Upper lobe of right lung (tissue), 1 donor: ENCODE data around the gene PLEKHA7. TPM values are rescaled to one million over a fixed set of nuclear protein-coding genes. Genes with fewer than 3 reads are reported as not detected.

Experiments
- ATAC-seq: fragments of 200-7000 bp; cut with Tn5 transposase; one replicate; pipeline ENCODE4 v1.9.1; 2020; ENCODE audit warnings: mild to moderate bottlenecking, moderate library complexity
- DNase-seq: peaks from one replicate; pipeline ENCODE4 v3.0.0-alpha.2; 2020
- H3K27ac ChIP-seq: fragments of 200-600 bp; one replicate; pipeline ENCODE4 v1.8.0; 2022
- H3K27me3 ChIP-seq: fragments of 200-600 bp; one replicate; pipeline ENCODE4 v1.8.0; 2022; ENCODE audit warnings: mild to moderate bottlenecking
- H3K36me3 ChIP-seq: fragments of 200-600 bp; one replicate; pipeline ENCODE4 v1.8.0; 2022
- H3K4me1 ChIP-seq: fragments of 200-600 bp; one replicate; pipeline ENCODE4 v1.8.0; 2022
- H3K4me3 ChIP-seq: fragments of 200-600 bp; one replicate; pipeline ENCODE4 v1.8.0; 2022; ENCODE audit warnings: mild to moderate bottlenecking
- H3K9me3 ChIP-seq: fragments of 200-600 bp; one replicate; pipeline ENCODE4 v1.8.0; 2022
- intact Hi-C: fragments of 100-400 bp; cut with DNase I; formaldehyde crosslinking; loops from one replicate; pipeline ENCODE4 v1.11.0; 2022
- total RNA-seq: library from RNA; stranded (reverse); fragmentation: NEBNext Ultra II Directional; extraction: Animal tissue kit (Norgen Biotek cat#: 25700); gene quantifications from one replicate; pipeline ENCODE4 v1.2.1, GENCODE V29; 2021
- TF ChIP-seq, protein P1 (sequence below): fragments of 200-600 bp; IDR thresholded peaks from one replicate; pipeline ENCODE4 v1.8.0; 2022; ENCODE audit warnings: antibody characterized with exemption
- donor health status: DM: no; HTN: yes; CAD: no; lungs with severe emphysema.

PLEKHA7 gene
- total RNA-seq, 1 donor from 2014 or later, result 43.6 TPM

DNA sequence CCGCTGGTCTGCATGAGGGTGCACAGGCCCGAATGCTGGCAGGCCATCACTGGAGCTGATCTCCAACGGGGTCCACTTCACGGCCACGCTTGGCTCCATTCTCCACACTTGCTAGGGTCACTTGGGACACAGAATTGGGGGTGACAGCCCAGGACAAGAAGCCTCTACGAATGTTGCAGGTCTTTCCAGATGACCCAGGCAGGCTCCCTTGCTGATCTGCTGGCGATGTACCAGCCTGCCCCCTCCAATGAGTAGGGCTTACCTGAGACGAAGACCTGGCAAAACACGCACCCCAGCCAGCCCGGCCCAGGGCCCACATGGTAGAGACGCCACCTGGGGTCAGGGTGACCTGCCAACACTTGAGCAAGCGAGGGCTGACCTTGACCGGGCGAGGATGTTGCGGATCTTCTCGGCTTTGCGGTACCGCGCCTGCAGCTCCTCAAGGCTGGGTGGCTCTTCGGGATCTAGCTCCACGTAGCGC, 230.9 kb downstream of the PLEKHA7 start:
- TF ChIP-seq, protein P1, sequence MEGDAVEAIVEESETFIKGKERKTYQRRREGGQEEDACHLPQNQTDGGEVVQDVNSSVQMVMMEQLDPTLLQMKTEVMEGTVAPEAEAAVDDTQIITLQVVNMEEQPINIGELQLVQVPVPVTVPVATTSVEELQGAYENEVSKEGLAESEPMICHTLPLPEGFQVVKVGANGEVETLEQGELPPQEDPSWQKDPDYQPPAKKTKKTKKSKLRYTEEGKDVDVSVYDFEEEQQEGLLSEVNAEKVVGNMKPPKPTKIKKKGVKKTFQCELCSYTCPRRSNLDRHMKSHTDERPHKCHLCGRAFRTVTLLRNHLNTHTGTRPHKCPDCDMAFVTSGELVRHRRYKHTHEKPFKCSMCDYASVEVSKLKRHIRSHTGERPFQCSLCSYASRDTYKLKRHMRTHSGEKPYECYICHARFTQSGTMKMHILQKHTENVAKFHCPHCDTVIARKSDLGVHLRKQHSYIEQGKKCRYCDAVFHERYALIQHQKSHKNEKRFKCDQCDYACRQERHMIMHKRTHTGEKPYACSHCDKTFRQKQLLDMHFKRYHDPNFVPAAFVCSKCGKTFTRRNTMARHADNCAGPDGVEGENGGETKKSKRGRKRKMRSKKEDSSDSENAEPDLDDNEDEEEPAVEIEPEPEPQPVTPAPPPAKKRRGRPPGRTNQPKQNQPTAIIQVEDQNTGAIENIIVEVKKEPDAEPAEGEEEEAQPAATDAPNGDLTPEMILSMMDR, result no peak
- Histone ChIP-seq H3K9me3 (no peaks in the 10 kb centered on the region), H3K27me3 (no peaks in the 10 kb centered on the region), H3K4me3 (no peak overlapping the region), H3K36me3 (no peaks in the 10 kb centered on the region), H3K4me1 (peaks cover 14% of the 10 kb centered on the region), H3K27ac (no peak overlapping the region)
- DNase-seq (peak; percentile 56), ATAC-seq (no peak)
- intact Hi-C loops, result no loop called here

DNA sequence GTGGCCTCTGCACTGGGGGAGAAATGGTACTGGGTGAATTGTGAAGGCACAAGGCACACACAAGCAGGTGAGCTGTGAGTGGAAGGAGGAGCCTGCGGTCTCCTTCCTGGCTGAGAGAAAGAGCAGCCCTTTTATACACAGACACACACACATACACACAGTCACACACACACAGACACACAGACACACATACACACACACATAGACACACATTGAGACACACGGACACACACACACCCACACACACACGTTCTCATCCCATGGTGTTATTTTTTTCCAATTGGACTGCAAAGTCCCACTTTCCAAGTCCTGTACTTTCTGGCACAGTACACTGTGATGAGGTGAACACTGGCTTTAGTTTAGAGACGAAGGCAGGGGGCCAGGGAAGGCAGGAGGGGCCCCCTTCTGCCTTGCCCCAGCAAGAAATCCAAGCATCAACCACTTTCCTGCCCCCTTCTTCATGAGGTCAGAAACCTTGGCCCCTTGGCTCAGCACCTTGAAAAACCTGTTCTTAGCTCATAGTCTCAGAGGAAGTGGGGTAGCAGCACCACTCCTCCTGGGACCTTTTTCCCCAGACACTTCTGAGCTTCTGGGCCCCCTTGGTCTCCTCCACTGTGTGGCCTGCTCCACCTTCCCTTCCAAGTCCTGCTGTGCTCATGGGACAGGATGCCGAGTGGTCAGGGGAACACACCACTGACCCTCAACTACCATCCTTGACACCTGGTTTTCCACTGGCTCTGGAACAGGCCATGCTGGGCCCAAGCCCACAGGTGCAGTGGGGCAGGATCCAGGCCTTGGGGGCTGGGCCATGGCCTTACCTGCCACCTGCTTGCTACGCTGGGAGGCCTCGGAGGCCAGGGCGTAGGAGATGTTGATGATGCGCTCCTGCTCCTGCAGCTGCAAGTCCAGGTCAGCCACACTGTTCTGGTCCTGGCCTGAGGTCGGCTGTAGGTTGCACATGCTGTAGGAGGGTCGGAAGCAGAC, 232.0 kb downstream of the PLEKHA7 start:
- peak; percentile 3 for ATAC-seq
- H3K27me3 ChIP-seq, result no peaks in the 10 kb centered on the region
- peaks cover 7% of the 10 kb centered on the region for H3K4me1 ChIP-seq
- no peaks in the 10 kb centered on the region for H3K36me3 ChIP-seq
- intact Hi-C loops, result no loop called here
- no peak overlapping the region for H3K27ac ChIP-seq
- H3K9me3 ChIP-seq, result no peaks in the 10 kb centered on the region
- DNase-seq, result peak; percentile 57
- TF ChIP-seq, protein P1, result no peak
- no peak overlapping the region for H3K4me3 ChIP-seq

DNA sequence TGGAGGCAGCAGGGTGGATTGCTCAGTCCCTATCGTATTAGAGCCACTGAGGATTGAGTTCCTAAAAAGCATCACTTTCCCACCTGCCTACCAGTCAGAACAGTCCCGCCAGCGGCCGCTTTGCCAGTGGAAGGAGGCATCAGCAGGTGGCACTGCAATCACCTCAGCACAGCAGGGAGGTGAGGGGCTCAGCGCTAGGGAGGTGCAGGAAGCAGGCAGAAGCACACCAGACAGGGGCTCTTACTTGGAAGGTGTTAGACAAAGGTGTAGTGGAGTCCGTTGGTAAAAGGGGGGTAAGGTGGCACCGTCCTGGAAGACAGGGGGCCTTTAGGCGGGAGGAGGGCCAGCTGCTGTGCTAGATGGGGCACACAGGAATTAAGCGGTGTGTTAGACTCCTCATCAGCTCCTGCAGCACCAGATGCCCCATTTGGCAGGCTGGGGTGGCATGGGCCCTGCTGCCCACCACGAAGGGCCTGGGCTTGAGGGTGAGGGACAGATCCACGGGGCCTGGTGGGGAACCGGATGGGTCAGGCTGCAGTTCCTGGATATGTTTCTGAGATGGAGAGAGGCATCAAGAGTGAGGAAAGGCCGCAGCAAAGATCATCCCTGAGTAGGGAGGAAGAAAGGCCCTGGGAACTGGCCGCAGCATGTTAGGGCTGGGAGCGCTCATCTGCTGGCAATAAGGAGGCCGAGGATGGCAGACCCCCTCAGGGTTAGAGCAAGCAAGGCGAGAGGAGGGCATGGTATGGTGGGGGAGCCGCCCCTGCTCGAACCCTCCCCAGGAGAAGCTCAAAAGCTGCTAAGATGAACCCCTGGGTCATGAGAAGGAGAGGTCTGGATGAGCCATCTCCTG, 233.3 kb downstream of the PLEKHA7 start:
- DNase-seq (peak; percentile 56), ATAC-seq (no peak)
- TF ChIP-seq, protein P1, result no peak
- no peaks in the 10 kb centered on the region for H3K36me3 ChIP-seq
- H3K27ac ChIP-seq, result no peak overlapping the region
- intact Hi-C loops, result no loop called here
- no peak overlapping the region for H3K4me3 ChIP-seq
- H3K9me3 ChIP-seq, result no peaks in the 10 kb centered on the region
- H3K4me1 ChIP-seq, result peaks cover 3% of the 10 kb centered on the region
- no peaks in the 10 kb centered on the region for H3K27me3 ChIP-seq

DNA sequence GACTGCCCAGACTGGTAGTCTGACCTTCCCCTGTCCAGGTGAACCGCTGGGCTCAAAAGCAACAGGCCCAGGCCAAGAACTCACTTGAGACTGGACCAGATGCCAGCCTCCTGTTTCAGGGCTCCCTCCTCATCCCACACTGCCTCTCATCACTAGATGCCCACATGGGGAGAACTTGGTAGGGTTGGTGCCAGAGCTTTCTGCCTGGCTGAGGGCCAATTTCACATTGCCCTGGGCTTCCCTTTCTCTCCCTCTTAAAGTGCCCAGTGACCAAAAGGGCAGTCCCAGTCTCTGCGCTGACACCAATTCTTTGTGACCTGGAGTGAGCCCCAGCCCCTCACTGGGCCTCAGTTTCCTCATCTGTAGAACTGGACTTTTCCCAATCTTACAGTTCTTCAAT, 234.1 kb downstream of the PLEKHA7 start:
- Histone ChIP-seq H3K4me3 (no peak overlapping the region), H3K27ac (no peak overlapping the region), H3K36me3 (no peaks in the 10 kb centered on the region), H3K27me3 (no peaks in the 10 kb centered on the region), H3K4me1 (no peaks in the 10 kb centered on the region), H3K9me3 (no peaks in the 10 kb centered on the region)
- intact Hi-C loops, result no loop called here
- ATAC-seq (no peak), DNase-seq (peak; percentile 58)
- TF ChIP-seq, protein P1, result no peak

DNA sequence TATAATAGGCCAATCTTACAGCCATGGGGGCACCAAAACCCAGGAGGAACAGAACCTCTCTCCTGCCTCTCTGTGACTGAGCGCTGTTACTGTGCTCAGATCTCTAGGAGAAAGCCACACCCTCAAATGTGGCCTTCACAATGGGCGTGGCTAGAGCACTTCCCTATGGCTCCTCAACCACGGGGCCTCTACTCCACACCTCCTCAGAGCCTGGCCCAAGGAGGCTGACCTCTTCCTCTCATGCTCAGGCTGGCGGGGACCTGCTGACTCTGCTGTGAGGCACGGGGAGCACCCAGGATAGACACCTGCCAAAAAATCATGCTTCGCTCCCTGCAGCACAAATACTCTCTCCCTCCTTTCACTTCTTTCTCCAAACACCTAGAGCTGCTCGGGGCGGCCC, 234.8 kb downstream of the PLEKHA7 start:
- Histone ChIP-seq H3K4me1 (no peaks in the 10 kb centered on the region), H3K27me3 (no peaks in the 10 kb centered on the region), H3K9me3 (no peaks in the 10 kb centered on the region), H3K36me3 (no peaks in the 10 kb centered on the region), H3K27ac (no peak overlapping the region), H3K4me3 (no peak overlapping the region)
- DNase-seq, result peak; percentile 69
- intact Hi-C loops, result no loop called here
- TF ChIP-seq, protein P1, result no peak
- ATAC-seq, result peak; percentile 87
